Measurements from ENCODE around the gene GOLGA3.

The GOLGA3 gene

DNA sequence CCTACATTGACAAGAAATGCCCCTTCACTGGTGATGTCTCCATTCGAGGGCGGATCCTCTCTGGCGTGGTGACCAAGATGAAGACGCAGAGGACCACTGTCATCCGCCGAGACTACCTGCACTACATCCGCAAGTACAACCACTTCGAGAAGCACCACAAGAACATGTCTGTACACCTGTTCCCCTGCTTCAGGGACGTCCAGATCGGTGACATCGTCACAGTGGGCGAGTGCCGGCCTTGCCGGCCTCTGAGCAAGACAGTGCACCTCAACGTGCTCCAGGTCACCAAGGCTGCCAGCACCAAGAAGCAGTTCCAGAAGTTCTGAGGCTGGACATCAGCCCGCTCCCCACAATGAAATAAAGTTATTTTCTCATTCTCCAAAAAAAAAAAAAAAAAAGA is 2.8 kb downstream of the GOLGA3 start:
- no peak overlapping the region for H3K4me3 ChIP-seq (ENCODE audit: low read depth, low read length)
- TF ChIP-seq MYC (IDR thresholded peaks at IDR 0.05; ENCODE audit: low read depth, low read length), result no peak
- TF ChIP-seq, protein P1, sequence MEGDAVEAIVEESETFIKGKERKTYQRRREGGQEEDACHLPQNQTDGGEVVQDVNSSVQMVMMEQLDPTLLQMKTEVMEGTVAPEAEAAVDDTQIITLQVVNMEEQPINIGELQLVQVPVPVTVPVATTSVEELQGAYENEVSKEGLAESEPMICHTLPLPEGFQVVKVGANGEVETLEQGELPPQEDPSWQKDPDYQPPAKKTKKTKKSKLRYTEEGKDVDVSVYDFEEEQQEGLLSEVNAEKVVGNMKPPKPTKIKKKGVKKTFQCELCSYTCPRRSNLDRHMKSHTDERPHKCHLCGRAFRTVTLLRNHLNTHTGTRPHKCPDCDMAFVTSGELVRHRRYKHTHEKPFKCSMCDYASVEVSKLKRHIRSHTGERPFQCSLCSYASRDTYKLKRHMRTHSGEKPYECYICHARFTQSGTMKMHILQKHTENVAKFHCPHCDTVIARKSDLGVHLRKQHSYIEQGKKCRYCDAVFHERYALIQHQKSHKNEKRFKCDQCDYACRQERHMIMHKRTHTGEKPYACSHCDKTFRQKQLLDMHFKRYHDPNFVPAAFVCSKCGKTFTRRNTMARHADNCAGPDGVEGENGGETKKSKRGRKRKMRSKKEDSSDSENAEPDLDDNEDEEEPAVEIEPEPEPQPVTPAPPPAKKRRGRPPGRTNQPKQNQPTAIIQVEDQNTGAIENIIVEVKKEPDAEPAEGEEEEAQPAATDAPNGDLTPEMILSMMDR (IDR thresholded peaks at IDR 0.05; ENCODE audit: low read depth, low read length), result no peak
- TF ChIP-seq, protein P2, sequence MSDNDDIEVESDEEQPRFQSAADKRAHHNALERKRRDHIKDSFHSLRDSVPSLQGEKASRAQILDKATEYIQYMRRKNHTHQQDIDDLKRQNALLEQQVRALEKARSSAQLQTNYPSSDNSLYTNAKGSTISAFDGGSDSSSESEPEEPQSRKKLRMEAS (IDR thresholded peaks at IDR 0.05; ENCODE audit: low read depth, low read length), result no peak
- no peak for TF ChIP-seq POLR2A (IDR thresholded peaks at IDR 0.05; ENCODE audit: extremely low read depth, insufficient read length)
- no peak for DNase-seq (ENCODE audit: low read depth)

DNA sequence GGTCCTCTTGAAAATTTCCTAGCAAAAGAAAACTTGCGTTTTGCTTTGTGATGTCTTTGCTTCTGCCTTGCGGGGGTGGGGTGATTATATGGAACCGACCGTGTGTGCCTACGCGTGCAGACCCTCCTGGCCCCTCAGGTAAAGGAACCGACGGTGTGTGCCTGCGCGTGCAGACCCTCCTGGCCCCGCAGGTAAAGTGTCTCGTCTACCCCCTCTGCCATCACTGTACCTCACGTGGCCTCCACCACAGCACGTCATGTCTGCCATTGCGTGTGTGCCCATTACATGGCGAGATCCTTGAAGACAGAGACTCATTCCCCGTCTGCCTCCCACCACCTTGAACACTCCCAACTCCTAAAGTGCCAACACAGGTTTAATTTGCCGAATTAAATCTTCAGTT is 3.6 kb downstream of the GOLGA3 start:
- no peak for DNase-seq (ENCODE audit: low read depth)
- TF ChIP-seq, protein P2 (IDR thresholded peaks at IDR 0.05; ENCODE audit: low read depth, low read length), result no peak
- TF ChIP-seq POLR2A (IDR thresholded peaks at IDR 0.05; ENCODE audit: extremely low read depth, insufficient read length), result no peak
- TF ChIP-seq, protein P1 (IDR thresholded peaks at IDR 0.05; ENCODE audit: low read depth, low read length), result no peak
- no peak for TF ChIP-seq MYC (IDR thresholded peaks at IDR 0.05; ENCODE audit: low read depth, low read length)
- no peak overlapping the region for H3K4me3 ChIP-seq (ENCODE audit: low read depth, low read length)

DNA sequence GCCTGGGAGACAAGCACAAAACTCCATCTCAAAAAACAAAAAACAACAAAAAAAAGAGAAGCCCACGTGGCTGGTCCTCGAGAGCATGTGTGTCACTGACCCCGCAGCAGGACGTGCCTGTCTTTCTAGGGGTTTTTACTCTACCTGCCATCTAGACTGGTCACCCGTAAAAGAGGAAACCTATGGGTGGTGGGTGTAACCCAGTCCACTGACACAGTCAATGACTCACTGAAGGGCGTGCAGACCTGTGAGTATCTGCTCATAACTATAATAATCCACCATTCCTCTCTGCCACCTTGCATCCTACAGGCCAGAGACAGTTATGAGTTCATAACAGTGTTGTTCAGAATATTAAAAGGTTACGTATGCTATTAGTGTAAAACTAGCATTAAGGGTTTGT is 4.6 kb downstream of the GOLGA3 start:
- H3K4me3 ChIP-seq (ENCODE audit: low read depth, low read length), result no peak overlapping the region
- TF ChIP-seq, protein P1 (IDR thresholded peaks at IDR 0.05; ENCODE audit: low read depth, low read length), result no peak
- TF ChIP-seq MYC (IDR thresholded peaks at IDR 0.05; ENCODE audit: low read depth, low read length) (no peak), POLR2A (IDR thresholded peaks at IDR 0.05; ENCODE audit: extremely low read depth, insufficient read length) (no peak)
- TF ChIP-seq, protein P2 (IDR thresholded peaks at IDR 0.05; ENCODE audit: low read depth, low read length), result no peak
- DNase-seq (ENCODE audit: low read depth), result peak; percentile 31

DNA sequence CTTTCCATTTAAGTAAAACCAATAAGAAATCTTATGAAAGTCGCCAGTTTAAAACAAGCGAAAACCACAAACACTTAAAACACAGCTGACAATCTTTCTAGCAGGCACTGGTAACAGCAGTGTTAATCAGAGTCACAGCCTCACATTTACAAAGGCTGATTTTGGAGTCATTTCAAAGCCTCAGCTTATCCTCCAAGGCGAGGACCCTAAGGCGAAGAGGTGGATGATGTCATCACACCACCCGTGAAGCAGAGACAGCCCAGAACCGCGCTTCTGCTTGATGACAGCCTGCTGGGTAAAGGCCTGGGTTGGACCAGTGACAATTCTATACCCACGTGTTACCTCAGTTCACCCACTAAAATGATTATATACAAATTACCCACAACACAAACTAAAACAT is 10.1 kb downstream of the GOLGA3 start:
- no peak overlapping the region for H3K4me3 ChIP-seq (ENCODE audit: low read depth, low read length)
- TF ChIP-seq, protein P1 (IDR thresholded peaks at IDR 0.05; ENCODE audit: low read depth, low read length), result no peak
- TF ChIP-seq, protein P2 (IDR thresholded peaks at IDR 0.05; ENCODE audit: low read depth, low read length), result no peak
- no peak for TF ChIP-seq POLR2A (IDR thresholded peaks at IDR 0.05; ENCODE audit: extremely low read depth, insufficient read length)
- TF ChIP-seq MYC (IDR thresholded peaks at IDR 0.05; ENCODE audit: low read depth, low read length), result no peak
- no peak for DNase-seq (ENCODE audit: low read depth)

DNA sequence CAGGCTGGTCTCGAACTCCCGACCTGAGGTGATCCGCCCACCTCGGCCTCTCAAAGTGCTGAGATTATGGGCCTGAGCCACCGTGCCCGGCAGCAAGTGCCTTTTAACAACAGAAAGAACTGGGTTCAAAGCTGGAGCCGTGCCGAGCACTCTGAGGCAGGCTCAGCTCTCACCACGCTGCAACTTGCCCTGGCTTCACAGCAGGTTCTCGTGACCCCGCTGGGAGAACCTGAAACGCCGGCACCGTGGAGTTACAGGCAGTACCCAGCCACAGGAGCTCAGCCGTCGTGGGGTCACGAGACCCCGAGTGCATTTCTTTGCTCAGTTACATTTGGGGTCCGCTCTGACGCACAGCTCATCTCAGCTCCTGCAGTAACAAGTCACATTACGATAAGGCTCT is 14.4 kb downstream of the GOLGA3 start:
- H3K4me3 ChIP-seq (ENCODE audit: low read depth, low read length), result no peak overlapping the region
- TF ChIP-seq MYC (IDR thresholded peaks at IDR 0.05; ENCODE audit: low read depth, low read length) (no peak), POLR2A (IDR thresholded peaks at IDR 0.05; ENCODE audit: extremely low read depth, insufficient read length) (no peak)
- TF ChIP-seq, protein P1 (IDR thresholded peaks at IDR 0.05; ENCODE audit: low read depth, low read length), result no peak
- TF ChIP-seq, protein P2 (IDR thresholded peaks at IDR 0.05; ENCODE audit: low read depth, low read length), result no peak
- DNase-seq (ENCODE audit: low read depth), result no peak

DNA sequence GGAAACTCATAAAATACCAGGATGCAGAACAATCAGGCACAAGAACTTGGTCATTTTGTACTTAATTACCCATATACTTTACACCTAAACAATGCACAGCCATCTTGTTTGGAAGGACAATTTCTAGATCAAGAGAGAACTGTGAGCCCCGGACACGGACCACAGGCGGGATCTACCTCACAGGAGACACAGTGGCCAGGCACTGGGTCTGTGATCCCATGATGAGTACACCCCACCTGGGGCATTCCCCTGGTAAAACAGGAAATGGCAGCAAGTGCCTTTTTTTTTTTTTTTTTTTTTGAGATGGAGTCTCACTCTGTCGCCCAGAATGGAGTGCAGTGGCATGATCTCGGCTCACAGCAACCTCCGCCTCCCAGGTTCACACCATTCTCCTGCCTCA is 15.2 kb downstream of the GOLGA3 start:
- no peak for DNase-seq (ENCODE audit: low read depth)
- TF ChIP-seq, protein P2 (IDR thresholded peaks at IDR 0.05; ENCODE audit: low read depth, low read length), result no peak
- TF ChIP-seq, protein P1 (IDR thresholded peaks at IDR 0.05; ENCODE audit: low read depth, low read length), result no peak
- no peak for TF ChIP-seq POLR2A (IDR thresholded peaks at IDR 0.05; ENCODE audit: extremely low read depth, insufficient read length)
- no peak for TF ChIP-seq MYC (IDR thresholded peaks at IDR 0.05; ENCODE audit: low read depth, low read length)
- no peak overlapping the region for H3K4me3 ChIP-seq (ENCODE audit: low read depth, low read length)

Measured in NB4 (cell line).